ENCODE results near the gene LIN7C.
"Not testable (repeated sequence)": the region's sequence is repeated elsewhere in the genome, so short reads cannot be mapped to it uniquely, and the experiment has no call there.

LIN7C gene

DNA sequence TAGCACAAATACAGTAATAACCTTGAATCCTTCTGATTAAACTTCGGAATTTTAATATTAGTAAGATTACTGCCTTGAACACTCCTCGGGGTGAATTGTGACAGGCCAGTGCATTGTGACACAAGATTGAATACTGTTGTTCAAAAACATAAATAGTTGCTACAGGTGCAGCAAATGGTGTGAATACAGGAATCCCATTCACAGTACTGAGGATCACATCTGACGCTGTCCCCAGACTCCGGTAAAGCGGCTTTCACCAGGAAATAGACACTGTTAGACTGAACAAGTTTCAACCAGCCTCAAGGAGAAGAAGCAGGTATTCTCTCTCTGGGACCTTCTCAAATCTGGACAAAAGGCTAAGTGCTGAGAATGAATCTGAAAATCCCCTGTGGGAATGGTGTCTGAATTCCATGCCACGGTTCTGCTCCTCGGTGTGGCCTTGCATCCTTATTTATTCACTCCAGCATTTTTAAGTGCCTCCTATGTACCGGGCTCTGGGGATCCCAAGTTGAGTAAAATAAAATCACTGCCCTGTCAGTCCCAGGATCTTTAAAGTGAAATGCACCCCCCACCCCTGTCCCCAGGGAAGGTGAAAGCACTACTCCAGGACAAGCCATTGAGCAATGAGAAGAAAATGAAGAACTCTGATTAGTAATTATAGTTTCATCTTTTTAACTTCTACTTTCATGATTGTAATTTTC is 37.4 kb downstream of the LIN7C start:
- DNase-seq = no peak

DNA sequence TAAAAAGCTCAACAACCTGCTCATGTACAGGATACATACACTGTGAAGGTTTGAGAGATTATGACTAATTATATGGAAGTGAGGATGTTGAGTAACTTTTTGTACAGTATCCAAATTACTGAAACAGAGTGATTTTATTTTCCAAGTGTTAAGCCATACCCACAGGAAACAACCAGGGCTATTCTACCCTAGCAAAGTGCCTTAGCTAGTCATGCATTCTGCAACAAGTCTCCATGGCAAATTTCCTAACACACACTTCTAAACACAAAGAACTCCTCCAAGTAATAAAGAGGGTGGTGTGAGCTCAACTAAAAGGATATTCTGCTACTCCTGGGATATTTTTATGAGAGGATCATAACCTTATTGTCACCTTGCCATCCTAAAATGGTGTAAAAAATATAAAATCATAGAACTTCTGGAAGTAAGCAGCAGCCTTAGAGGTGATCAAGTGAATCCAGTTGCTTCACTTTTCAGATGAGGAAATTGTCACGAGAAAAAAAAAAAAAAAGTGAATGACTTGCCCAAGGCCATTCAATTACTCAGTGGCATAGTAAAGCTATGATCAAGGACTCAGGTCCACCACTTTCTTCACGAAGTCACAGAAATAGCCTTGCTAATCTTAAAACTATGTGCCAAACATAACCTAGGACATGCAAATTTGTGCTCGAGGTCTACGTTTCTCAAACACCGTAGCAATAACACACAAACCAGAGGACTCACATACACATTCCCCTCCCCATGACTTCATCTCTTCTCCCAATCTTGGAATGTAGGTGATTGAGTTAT is 38.2 kb downstream of the LIN7C start:
- no peak for DNase-seq

DNA sequence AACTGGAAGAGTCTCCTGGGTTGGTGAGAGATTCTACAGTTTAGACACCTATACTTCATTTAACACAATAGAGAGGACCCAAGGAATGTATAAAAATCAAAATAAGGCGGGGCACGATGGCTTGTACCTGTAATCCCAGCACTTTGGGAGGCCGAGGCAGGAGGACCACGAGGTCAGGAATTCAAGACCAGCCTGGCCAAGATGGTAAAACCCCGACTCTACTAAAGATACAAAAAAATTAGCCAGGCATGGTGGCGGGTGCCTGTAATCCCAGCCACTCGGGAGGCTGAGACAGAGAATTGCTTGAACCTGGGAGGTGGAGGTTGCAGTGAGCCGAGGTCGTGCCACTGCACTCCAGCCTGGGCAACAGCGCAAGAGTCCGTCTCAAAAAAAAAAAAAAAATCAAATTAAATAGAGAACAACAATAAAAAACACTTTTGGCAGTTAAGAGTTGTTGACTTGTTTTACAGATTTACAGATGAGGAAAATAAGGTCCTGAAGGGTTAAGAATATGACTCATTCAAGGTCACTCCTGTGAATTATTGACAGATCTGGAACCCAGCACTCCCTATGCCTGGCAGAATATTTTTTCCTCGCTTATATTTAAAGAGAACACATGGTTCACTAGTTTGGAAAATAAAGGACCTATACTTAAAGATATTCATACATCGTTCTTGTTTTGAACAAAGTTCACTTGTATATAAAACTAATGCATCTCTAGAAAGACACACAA is 39.2 kb downstream of the LIN7C start:
- no peak for DNase-seq

DNA sequence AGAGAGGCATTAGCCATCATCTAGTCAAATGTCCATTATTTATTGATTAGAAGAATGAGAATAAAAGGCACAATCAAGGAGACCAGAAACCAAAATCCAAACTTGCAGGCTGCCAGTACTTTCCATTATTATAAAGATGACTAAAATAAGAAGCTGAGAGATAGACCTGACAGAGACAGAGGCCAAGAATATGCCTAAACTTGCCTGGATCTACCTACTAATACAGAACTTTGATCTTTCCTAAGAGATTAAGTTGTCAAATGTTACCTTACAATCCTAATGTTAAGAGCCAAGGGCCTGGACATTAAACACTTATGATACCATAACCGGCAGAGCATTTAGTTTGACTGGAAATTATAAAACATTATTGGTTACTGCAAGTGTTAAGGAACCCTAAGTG is 40.2 kb downstream of the LIN7C start:
- no peak for DNase-seq

DNA sequence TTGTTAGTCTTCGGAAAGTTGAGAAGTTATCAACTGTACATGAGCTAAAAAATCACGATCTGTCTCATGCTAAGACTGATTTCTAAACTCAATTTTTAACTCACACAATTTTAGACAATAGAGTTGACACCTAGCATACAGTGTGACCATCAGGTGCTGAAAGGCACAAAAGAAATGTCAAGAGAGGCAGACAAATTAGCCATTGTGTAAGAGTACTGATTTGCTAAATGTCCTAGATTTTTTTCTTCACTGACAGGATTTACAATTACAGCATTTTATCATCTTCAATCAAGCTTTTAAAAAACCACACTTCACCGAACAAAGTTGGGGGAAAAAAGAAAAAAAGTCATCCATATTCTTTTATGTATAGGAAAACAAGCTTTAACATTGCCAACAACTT is 40.9 kb downstream of the LIN7C start:
- DNase-seq = no peak

DNA sequence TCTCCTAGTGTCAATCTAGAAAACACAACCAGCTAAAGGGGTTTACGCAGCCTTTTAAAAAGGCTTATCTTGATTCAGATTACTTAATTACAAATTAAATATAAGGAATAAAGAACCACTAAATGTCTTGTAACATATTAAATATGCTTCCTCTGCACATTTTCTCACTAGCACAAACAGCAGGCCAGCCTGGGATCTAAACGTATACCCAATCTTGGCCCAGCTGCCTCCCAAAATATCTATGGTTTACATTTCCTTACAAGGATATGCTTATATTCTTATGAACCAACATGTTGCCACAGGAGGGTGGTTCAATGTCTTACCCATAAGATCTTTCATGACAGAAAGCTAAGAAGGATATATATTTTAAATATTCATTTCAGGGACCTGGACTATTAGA is 41.7 kb downstream of the LIN7C start:
- DNase-seq = no peak

DNA sequence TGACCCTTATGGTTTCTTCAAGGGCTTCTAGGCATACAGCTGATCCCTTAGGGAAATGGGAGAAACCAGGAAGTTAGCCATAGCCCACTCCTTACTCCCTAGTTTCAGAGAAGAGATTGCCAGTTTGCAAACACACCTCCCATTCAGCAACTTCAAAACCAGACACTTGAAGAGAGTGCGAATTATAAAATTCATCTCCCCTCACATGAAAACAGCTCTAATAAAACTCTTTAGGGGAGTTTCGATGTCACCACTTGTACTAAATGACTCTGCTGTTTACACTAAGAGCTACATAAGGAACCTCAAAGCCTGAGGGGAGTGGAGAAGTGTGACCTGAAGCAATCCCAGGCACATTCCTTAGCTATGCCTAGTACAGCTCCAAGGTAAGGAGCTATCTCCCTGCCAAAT is 42.3 kb downstream of the LIN7C start:
- no peak for DNase-seq

DNA sequence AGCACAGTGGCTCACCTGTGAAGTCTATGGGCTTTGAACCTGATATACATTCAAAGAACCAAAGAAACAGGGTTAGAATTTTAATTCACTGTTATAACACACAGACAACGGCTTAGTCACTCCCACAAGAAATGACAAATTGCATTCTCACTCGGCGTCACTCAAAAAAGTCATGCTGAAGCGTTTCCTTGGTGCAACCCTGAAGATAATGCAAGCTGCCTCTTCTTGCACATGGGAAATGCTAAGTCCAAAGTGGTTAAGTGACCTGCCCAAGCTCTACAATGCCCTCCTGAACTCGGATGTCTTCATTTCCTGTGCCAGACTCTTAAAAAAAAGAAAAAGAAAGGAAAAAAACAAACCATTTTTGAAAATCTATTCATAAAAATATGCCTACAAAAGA is 44.0 kb downstream of the LIN7C start:
- no peak for DNase-seq

DNA sequence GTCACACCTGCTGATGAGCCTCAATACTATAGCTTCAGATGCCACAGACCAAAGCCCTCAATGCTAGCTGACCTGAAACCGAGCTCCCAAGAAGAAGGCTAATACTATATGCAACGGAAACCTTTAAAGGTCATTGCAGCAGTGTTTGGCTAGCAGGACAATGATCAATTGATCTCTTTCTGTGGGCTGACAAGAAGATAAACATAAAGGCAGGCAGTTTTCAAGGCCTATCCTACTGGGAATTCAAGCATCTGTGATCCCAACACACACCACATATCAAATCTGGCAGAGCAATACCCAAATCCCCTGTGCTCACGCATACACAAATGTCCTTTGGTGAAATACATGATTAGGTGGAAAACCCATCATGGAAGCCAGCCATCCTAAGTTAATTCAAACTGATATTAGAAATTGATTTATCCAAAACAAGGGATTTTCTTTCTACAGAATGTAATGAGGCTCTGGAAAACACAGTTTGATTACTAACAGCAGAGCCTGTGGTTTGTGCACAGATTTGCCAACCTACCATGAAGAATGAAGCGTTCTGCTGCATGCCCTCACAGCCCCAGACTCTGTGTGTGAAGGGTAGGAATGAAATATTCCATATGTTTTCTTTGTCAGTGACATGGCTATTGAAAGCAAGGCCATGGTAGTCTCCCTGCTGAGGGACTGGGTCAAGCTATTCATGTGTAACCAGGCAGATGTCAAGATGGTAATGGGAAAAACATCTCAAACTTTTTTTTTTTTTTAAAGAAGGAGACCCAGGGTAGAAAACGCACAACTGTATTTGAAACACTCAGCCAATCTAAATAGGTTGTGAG is 46.2 kb downstream of the LIN7C start:
- no peak for DNase-seq

DNA sequence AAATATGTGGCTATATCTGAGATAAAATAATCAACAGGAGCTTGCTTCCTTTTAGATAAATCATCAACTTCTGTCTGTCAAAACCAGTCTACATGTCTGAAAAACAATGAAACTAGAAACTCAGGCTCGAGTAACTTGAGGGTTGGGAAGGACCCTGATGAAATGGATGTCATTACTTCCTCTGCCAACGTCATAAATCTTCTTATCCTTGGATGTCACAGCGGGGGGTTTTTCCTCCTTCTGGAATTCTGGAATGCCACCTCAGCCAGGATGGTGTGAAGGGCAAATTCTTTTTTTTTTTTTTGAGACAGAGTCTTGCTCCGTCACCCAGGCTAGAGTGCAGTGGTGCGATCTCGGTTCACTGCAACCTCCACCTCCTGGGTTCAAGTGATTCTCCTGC is 47.4 kb downstream of the LIN7C start:
- no peak for DNase-seq

DNA sequence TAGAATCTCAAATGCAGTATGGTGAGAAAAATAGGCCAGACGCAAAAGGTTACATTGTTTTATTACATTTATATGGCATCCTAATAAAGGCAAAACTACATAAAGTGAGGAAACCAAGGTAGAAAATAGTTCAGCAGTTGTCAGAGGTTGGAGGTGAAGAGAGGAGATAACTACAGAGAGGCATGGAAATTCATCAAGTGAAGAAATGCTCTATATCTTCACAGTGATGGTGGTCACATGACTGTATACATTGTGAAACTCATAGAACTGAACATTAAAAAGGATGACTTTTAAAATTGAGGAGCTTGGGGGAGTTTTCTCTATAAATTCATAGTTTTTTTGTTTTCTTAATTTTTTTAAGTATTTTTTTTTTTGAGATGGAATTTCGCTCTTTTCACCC is 48.4 kb downstream of the LIN7C start:
- no peak for DNase-seq

DNA sequence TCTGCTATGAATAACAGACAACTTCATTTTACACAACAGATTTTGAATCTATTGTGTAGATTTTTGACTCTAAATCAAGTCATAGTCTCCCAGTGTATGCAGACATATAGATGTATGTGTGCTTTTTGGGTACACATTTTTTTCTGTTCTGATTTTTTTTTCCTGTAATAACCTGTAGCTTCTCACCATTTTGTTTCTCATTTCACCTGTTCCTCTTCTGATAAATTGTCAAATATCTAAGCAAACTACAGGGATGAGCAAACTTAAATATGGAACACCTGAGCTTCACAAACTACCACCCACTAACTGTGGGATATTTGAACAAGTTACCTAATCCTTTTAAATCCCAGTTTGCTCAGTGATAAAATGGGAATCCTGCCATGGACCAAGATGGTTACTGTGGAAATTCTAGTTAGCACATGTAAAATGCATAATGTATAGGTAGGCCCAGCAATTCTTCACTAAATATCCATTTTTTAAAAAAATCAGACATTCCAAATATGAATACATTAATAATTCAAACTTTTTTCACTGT is 49.7 kb downstream of the LIN7C start:
- DNase-seq = no peak

DNA sequence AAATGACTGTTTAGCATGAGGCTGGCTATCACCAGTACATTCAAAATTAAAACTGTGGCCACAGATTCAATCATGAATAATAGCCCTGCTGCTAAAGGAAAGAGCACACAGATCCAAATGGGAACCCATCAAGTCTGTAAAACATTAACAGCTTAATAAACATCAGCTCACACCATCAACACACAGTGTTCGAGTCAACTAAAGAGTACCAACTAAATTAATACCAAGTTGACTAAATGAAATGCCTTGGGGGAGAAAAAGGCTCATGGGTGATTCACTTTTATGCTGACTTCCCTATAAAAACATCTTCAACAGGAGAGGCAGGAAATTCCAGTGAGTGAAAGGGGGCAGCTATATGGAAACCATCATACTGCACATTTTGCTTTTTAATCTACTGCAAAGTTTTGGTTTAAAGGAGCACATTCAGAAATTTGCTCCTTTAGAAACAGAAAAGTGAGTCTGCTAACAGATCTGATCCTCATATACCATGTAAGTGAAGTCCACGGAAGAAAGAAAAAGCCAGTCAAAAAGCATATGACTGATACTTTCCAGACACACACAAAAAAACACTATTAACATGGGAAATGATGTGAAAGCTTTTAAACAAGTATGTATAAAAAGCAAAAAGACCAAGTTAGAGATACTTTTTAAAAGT is 50.3 kb downstream of the LIN7C start:
- DNase-seq = no peak

DNA sequence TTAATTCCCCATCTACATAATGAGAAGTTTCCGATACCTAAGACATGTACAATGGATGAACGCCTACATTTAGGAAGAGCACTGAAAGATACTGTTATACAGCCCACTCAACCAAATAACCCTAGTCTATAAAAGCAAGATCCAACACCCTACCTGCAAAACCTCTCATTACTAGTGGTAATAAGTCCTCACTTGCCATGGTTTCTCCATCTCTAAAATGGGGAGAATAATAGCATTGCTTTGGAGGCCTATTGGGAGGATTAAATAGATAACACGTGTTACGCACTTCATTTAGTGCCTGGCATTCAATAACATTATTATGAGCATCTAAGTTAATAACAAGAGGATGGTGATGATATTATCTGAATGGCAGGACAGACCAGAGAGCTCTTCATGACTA is 50.9 kb downstream of the LIN7C start:
- DNase-seq = no peak

DNA sequence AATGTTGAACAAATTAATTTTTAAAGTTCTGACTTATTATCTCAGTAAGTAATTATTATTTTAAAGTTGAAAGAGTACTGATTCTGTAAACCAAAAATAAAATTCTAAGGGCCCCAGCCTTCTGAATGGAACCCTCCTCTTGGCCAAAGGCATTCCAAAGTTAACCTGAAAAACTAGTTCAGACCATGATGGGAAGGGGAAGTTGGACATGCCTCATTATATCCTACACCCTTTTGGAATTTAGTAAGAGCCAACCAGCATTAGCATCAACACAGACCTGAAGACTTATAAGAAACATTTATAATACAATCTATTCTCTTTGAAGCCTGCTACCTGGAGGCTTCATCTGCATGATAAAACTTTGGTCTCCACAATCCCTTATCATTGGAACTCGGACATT is 52.9 kb downstream of the LIN7C start:
- no peak for DNase-seq

DNA sequence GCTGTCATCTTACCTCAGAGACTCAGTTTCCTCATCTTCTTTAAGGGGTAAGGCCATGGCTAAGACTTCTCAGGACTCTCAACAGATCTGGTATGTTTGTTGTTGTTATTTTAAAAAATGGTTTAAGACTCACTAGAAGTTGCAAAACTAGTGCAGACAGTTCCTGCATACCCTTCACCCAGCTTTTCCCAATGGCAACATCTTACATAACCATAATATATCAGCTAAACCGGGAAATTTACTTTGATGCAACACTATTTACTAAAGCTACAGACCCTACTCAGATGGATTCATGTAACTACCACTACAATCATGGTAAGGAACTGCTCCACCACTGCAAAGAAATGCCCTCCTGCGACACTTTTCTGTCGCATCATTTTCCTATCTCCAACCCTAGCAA is 54.4 kb downstream of the LIN7C start:
- DNase-seq = no peak

DNA sequence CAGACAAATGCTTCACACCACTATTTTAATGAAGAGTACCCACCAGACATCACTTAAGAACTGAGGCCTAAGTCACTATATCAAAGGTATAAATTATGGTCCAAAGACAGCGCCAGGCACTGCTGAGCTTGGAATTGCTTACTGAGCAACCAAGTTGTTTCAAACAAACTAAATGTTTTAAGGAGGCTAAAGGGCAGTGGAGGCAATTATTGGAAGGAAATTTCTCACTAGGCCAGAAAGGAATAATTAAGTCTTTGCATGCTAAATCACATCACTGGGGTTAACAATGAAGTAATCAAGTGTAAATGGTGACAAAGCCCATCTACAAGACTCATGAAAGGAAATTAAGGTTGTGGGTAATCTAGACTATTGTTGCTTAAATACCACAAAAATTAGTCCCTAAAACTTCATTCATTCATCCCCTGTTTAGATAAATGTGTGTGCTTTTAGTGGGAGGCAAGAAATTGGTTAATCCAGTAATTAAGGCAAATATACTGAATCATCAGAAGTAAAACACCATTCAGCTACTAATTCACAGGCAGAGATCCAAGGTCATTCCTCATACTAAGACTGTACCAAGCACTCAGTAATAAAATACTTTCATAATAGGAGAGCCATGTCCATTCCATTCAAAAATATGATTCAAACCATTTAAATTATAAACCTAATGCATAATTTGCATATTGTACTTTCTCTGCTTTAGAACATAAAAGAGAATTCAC is 55.2 kb downstream of the LIN7C start:
- no peak for DNase-seq

DNA sequence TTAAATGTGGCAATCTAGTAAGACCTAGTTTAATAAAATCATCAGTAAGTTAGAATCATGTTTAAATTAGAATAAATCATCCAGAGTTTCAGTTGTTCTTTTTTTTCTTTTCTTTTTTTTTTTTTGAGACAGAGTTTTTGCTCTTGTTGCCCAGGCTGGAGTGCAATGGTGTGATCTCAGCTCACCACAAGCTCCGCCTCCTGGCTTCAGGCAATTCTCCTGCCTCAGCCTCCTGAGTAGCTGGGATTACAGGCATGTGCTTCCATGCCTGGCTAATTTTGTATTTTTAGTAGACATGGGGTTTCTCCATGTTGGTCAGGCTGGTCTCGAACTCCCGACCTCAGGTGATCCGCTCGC is 58.4 kb downstream of the LIN7C start:
- not testable (repeated sequence) for DNase-seq

DNA sequence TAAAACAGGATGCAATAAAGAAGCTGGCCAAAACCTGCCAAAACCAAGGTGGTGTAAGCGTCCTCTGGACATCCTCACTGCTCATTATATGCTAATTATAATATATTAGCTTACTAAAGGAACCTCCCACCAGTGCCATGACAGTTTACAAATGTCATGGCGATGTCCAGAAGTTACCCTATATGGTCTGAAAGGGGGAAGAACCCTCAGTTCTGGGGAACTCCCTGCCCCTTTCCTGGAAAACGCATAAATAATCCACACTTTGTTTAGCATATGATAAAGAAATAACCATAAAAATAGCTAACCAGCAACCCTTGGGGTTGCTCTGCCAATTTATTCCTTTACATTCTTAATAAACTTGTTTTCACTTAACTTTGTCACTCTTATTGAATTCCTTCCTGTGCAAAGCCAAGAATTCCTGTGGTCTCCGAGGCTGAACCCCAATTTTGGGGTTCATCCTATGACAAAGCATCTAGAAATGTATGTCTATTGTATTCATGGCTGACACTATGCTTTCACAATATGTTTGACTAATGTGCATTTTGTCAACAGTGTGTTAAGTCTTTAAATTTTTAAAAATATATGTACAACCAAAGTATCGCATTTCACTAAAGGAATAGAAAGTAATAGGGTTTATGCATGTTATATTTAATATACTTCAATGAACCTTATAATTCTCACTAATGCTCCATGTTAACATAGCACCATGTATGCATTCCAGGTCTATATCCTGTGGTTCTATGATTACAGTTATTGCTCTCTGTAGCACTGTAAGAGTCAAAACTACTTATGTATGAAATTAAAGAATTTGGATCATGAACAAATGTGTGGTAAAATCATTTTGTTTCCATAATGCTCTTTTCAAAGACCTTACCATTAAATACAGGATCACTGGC is 59.0 kb downstream of the LIN7C start:
- no peak for DNase-seq

DNA sequence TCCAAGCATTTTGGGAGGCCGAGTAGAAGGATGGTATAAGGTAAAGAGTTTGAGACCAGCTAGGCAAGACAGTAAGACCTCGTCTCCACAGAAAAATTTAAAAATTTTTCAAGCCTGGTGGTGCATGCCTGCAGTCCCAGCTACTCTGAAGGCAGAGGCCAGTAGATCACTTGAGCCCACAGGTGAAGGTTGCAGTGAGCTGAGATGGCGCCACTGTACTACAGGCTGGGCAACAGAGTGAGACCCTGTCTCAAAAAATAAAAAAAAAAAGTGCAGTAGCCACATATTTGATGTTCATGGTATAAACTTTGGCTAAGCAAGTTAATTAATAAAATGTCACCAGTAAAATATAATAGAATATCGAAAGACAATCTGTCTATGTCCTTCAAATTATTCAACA is 60.9 kb downstream of the LIN7C start:
- no peak for DNase-seq

DNA sequence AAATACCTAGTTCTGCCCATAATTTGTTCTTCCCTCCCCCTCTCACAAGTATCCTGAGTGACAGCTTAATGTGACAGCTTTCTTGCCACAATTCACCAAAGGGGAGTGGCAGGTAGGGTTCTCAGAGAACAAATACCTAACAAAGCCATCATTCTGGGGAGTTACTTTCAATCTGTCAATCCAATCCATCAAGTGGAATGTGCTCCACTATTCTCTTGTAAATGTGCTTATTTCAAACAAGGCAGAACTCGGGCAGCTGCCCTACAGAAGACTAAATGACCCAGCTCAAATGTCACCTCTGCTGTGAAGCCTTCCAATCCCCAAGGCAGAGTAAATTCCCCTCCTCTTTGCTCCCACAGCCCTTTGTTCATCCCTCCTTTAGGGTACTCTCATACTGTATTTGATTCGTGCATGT is 61.8 kb downstream of the LIN7C start:
- DNase-seq = peak; percentile 88
